WTC11 (cell line): ENCODE results near the gene H2AZ2. TPM values are rescaled to one million over a fixed set of nuclear protein-coding genes. Genes with fewer than 3 reads are reported as not detected.

ENCODE experiments used
- ATAC-seq: fragments of 200-7000 bp; cut with Tn5 transposase; 2 replicates; pipeline ENCODE4 v1.10.0; 2021; ENCODE audit warnings: mild to moderate bottlenecking, moderate library complexity
- CTCF ChIA-PET: fragments of 300-600 bp; sonication (Branson Sonifier 250); formaldehyde crosslinking; loops from one replicate; lab custom pipeline; 2021; ENCODE audit warnings: antibody characterized with exemption; lab: Charles Lee
- POLR2A ChIA-PET: fragments of 350-600 bp; sonication (Branson Sonifier 250); formaldehyde crosslinking; loops from one replicate; lab custom pipeline; 2021; ENCODE audit warnings: antibody characterized with exemption; lab: Charles Lee
- DNase-seq: peaks from one replicate; pipeline ENCODE4 v3.0.0; 2021; ENCODE audit warnings: low spot score
- H3K27ac Mint-ChIP-seq: 2 replicates; pipeline ENCODE4 v1.8.0; 2021; ENCODE audit warnings: mixed read lengths
- H3K27me3 Mint-ChIP-seq: 2 replicates; pipeline ENCODE4 v1.8.0; 2021; ENCODE audit warnings: low read depth, mild to moderate bottlenecking, moderate library complexity, mixed read lengths
- H3K36me3 Mint-ChIP-seq: 2 replicates; pipeline ENCODE4 v1.8.0; 2021; ENCODE audit warnings: mixed read lengths
- H3K4me1 Mint-ChIP-seq: 2 replicates; pipeline ENCODE4 v1.8.0; 2022; ENCODE audit warnings: mixed read lengths
- H3K4me3 Mint-ChIP-seq: 2 replicates; pipeline ENCODE4 v1.8.0; 2021; ENCODE audit warnings: mild to moderate bottlenecking, moderate library complexity, mixed read lengths
- H3K9me3 Mint-ChIP-seq: 2 replicates; pipeline ENCODE4 v1.8.0; 2021; ENCODE audit warnings: mixed read lengths
- CREM ChIP-seq: sonication (generic); formaldehyde crosslinking; IDR thresholded peaks from 2 replicates; pipeline ENCODE4 v1.8.1; 2022; ENCODE audit warnings: mild to moderate bottlenecking, missing genetic modification reagents, moderate library complexity
- MXD4 ChIP-seq: fragments of 250-450 bp; sonication (Bioruptor Pico); IDR thresholded peaks from 2 replicates; pipeline ENCODE4 v1.8.0; 2021; ENCODE audit warnings: mild to moderate bottlenecking, moderate library complexity, borderline replicate concordance
- RORB ChIP-seq: fragments of 250-450 bp; sonication (Bioruptor Pico); IDR thresholded peaks from 2 replicates; pipeline ENCODE4 v1.9.0; 2021; ENCODE audit warnings: mild to moderate bottlenecking
- TEAD1 ChIP-seq: sonication (generic); formaldehyde crosslinking; IDR thresholded peaks from 2 replicates; pipeline ENCODE4 v1.8.0; 2022; ENCODE audit warnings: mild to moderate bottlenecking, missing genetic modification reagents
- ZBTB21 ChIP-seq: sonication (generic); formaldehyde crosslinking; IDR thresholded peaks from 2 replicates; pipeline ENCODE4 v1.8.1; 2023; ENCODE audit warnings: mild to moderate bottlenecking, missing genetic modification reagents, borderline replicate concordance
- ZNF219 ChIP-seq: sonication (generic); formaldehyde crosslinking; IDR thresholded peaks from 2 replicates; pipeline ENCODE4 v1.8.0; 2023; ENCODE audit warnings: missing genetic modification reagents, mild to moderate bottlenecking, borderline replicate concordance
- total RNA-seq: library from RNA; stranded (reverse); gene quantifications from 3 replicates; pipeline ENCODE4 v1.2.3, GENCODE V29; 2021
- TF ChIP-seq, protein P1 (sequence below): sonication (generic); formaldehyde crosslinking; IDR thresholded peaks from 2 replicates; pipeline ENCODE4 v1.8.0; 2022; ENCODE audit warnings: mild to moderate bottlenecking, missing genetic modification reagents
- TF ChIP-seq, protein P2 (sequence below): sonication (generic); formaldehyde crosslinking; IDR thresholded peaks from 2 replicates; pipeline ENCODE4 v1.8.1; 2022; ENCODE audit warnings: missing genetic modification reagents, borderline replicate concordance
- TF ChIP-seq, protein P3 (sequence below): fragments of 250-450 bp; sonication (Bioruptor Pico); IDR thresholded peaks from 2 replicates; pipeline ENCODE4 v1.9.0; 2021; ENCODE audit warnings: mild to moderate bottlenecking
- TF ChIP-seq, protein P4 (sequence below): fragments of 250-450 bp; sonication (Bioruptor Pico); IDR thresholded peaks from 2 replicates; pipeline ENCODE4 v2.1.2; 2022; ENCODE audit warnings: mild to moderate bottlenecking, moderate library complexity
- TF ChIP-seq, protein P5 (sequence below): sonication (generic); formaldehyde crosslinking; conservative IDR thresholded peaks from 2 replicates; pipeline ENCODE4 v1.8.1; 2023; ENCODE audit warnings: mild to moderate bottlenecking, low read depth, missing genetic modification reagents, moderate library complexity
- TF ChIP-seq, protein P6 (sequence below): sonication (generic); formaldehyde crosslinking; IDR thresholded peaks from 2 replicates; pipeline ENCODE4 v1.8.1; 2022; ENCODE audit warnings: mild to moderate bottlenecking, missing genetic modification reagents, moderate library complexity, borderline replicate concordance

The H2AZ2 gene
- total RNA-seq, 1 experiment from 2014 or later = 178 TPM

DNA sequence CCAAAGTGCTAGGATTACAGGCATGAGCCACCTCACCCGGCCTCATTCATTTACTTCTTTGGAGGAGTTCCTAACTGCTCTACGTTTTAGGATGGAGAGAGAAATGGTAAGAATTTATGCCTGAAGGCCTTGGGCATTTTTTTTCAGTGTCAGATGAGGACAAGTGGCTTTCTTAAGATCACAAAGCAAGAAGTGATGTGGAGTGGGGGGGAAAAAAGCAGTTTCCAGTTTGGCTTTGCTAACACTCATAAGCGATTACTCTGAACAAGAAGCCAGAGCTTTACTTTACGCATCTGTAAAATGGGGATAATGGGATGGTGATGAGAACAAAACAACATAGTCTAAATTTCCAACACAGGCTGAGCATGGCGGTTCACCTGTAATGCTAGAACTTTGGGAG is 54.0 kb downstream of the H2AZ2 start (continued):
- TF ChIP-seq, protein P1, sequence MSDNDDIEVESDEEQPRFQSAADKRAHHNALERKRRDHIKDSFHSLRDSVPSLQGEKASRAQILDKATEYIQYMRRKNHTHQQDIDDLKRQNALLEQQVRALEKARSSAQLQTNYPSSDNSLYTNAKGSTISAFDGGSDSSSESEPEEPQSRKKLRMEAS (CRISPR knock-in tag) = no peak
- no peak for TF ChIP-seq MXD4 (CRISPR knock-in tag)

DNA sequence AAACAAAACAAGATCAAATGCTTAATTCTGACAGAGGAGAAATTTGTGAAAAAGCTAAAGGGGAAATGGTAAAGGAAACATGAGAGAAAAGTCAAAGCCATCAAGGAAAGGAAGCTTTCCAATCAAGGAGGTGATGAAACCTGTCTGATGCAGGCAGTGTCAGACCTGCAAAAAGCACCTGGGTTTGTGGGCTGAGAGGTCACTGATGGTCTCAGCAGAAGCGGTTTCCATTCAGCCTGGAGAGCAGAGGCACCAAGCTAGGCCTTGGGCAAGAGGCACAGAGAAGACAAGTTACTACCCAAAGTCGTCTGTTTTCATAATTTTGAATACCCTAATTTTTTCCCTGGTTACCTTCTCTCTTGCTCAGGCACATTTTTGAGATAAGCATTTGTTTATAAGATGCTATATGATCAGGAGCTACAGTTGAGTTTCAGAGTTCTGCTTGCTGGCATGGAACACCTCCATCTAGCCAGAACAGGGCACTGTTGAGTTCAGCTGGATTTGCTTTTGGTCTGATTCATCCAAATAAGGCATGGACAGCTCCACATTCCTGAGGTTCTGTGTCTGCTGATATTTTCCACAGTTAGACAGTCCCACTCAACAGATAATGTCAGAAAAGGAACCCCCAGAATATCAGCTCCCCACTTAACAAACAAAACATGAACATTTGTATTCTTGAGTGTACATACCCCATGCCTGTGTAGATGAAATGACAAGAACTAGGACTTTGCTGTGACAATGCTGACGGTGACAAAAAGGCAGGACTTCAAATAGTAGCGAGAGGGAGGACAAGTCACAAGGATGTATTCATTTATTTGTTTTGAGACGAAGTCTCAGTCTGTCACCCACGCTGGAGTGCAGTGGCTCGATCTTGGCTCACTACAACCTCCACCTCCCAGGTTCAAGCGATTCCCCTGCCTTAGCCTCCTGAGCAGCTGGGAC is 56.3 kb downstream of the H2AZ2 start:
- CTCF ChIA-PET = interaction anchor here (1.1 to 1.4 kb wide), 2 partner anchors 23 to 56 kb away, joined by 3 to 4 read pairs; partner anchors contain the start of gene H2AZ2
- ATAC-seq = no peak

DNA sequence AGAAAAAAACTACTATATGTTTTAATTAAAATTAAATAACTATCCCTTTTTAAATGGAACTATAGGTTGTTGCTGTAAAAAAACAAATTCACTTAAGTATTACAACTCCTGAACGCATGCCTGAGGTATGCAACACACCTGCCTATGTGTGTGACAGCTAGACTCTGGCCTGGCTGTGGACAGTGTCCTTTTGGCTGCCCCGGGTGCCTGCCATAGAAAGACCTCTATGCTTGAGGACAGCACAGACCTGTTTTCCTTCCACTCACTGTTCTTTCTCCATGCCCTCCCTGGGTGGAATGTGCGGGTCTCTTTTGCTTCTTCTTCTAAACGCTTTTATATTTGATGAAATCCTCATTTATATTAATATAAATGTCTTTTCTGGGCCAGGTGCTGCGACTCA is 57.9 kb downstream of the H2AZ2 start:
- ChIA-PET CTCF (no interaction called here), POLR2A (interaction anchor here (0.7 kb wide), 1 partner anchor 420 kb away, joined by 3 read pairs; no protein-coding TSS in a partner anchor)
- no peak overlapping the region for H3K4me3 Mint-ChIP-seq

More for the DNA sequence above, 56.3 kb downstream of the H2AZ2 start:
- Mint-ChIP-seq H3K27ac (peak overlapping the region; percentile 40), H3K9me3 (no peaks in the 10 kb centered on the region), H3K36me3 (no peaks in the 10 kb centered on the region), H3K27me3 (no peaks in the 10 kb centered on the region), H3K4me3 (no peak overlapping the region), H3K4me1 (no peaks in the 10 kb centered on the region)
- TF ChIP-seq ZNF219 (CRISPR knock-in tag) (no peak), ZBTB21 (CRISPR knock-in tag) (no peak), RORB (no peak), CREM (CRISPR knock-in tag) (no peak)
- TF ChIP-seq, protein P2, sequence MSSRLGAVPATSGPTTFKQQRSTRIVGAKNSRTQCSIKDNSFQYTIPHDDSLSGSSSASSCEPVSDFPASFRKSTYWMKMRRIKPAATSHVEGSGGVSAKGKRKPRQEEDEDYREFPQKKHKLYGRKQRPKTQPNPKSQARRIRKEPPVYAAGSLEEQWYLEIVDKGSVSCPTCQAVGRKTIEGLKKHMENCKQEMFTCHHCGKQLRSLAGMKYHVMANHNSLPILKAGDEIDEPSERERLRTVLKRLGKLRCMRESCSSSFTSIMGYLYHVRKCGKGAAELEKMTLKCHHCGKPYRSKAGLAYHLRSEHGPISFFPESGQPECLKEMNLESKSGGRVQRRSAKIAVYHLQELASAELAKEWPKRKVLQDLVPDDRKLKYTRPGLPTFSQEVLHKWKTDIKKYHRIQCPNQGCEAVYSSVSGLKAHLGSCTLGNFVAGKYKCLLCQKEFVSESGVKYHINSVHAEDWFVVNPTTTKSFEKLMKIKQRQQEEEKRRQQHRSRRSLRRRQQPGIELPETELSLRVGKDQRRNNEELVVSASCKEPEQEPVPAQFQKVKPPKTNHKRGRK (CRISPR knock-in tag) = no peak
- TF ChIP-seq, protein P3, sequence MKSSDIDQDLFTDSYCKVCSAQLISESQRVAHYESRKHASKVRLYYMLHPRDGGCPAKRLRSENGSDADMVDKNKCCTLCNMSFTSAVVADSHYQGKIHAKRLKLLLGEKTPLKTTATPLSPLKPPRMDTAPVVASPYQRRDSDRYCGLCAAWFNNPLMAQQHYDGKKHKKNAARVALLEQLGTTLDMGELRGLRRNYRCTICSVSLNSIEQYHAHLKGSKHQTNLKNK (CRISPR knock-in tag) = no peak
- TF ChIP-seq, protein P4, sequence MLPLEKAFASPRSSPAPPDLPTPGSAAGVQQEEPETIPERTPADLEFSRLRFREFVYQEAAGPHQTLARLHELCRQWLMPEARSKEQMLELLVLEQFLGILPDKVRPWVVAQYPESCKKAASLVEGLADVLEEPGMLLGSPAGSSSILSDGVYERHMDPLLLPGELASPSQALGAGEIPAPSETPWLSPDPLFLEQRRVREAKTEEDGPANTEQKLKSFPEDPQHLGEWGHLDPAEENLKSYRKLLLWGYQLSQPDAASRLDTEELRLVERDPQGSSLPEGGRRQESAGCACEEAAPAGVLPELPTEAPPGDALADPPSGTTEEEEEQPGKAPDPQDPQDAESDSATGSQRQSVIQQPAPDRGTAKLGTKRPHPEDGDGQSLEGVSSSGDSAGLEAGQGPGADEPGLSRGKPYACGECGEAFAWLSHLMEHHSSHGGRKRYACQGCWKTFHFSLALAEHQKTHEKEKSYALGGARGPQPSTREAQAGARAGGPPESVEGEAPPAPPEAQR (CRISPR knock-in tag) = no peak
- POLR2A ChIA-PET = interaction anchor here (0.7 kb wide), 1 partner anchor 28 kb away, joined by 3 read pairs; no protein-coding TSS in a partner anchor
- DNase-seq = no peak

More for the DNA sequence above, 57.9 kb downstream of the H2AZ2 start:
- ATAC-seq = no peak
- TF ChIP-seq, protein P5, sequence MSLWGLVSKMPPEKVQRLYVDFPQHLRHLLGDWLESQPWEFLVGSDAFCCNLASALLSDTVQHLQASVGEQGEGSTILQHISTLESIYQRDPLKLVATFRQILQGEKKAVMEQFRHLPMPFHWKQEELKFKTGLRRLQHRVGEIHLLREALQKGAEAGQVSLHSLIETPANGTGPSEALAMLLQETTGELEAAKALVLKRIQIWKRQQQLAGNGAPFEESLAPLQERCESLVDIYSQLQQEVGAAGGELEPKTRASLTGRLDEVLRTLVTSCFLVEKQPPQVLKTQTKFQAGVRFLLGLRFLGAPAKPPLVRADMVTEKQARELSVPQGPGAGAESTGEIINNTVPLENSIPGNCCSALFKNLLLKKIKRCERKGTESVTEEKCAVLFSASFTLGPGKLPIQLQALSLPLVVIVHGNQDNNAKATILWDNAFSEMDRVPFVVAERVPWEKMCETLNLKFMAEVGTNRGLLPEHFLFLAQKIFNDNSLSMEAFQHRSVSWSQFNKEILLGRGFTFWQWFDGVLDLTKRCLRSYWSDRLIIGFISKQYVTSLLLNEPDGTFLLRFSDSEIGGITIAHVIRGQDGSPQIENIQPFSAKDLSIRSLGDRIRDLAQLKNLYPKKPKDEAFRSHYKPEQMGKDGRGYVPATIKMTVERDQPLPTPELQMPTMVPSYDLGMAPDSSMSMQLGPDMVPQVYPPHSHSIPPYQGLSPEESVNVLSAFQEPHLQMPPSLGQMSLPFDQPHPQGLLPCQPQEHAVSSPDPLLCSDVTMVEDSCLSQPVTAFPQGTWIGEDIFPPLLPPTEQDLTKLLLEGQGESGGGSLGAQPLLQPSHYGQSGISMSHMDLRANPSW (CRISPR knock-in tag) = no peak
- TF ChIP-seq ZNF219 (CRISPR knock-in tag) (no peak), TEAD1 (CRISPR knock-in tag) (no peak)
- TF ChIP-seq, protein P6, sequence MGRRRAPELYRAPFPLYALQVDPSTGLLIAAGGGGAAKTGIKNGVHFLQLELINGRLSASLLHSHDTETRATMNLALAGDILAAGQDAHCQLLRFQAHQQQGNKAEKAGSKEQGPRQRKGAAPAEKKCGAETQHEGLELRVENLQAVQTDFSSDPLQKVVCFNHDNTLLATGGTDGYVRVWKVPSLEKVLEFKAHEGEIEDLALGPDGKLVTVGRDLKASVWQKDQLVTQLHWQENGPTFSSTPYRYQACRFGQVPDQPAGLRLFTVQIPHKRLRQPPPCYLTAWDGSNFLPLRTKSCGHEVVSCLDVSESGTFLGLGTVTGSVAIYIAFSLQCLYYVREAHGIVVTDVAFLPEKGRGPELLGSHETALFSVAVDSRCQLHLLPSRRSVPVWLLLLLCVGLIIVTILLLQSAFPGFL = no peak
- Mint-ChIP-seq H3K9me3 (no peaks in the 10 kb centered on the region), H3K36me3 (no peaks in the 10 kb centered on the region), H3K27me3 (no peaks in the 10 kb centered on the region), H3K4me1 (no peaks in the 10 kb centered on the region), H3K27ac (no peak overlapping the region)
- DNase-seq = no peak
